Tibial artery (tissue), 4 donors: Measurements from ENCODE around the gene ZMPSTE24.

Experiments
- DNase-seq, 2 donors: peaks; one replicate each; pipeline ENCODE4 v3.0.0-alpha.2; 2019
- H3K27ac ChIP-seq, 2 donors: fragments of 200-600 bp; sonication (generic) in 1 of 2; 1 replicate in 1 of 2; 2 replicates in 1 of 2; pipeline ENCODE4 v1.5.1; 2018 to 2019; ENCODE audit warnings: mild to moderate bottlenecking in 1 of 2
- H3K27me3 ChIP-seq, 2 donors: fragments of 200-600 bp; sonication (generic) in 1 of 2; one replicate each; pipeline versions ENCODE4 v1.5.1 to v1.6.0; 2016 to 2019
- H3K36me3 ChIP-seq, 3 donors: fragments of 200-600 bp; sonication (generic) in 2 of 3; one replicate each; pipeline ENCODE4 v1.5.1; 2016 to 2019; ENCODE audit warnings: mild to moderate bottlenecking in 2 of 3
- H3K4me1 ChIP-seq, 4 donors: fragments of 200-600 bp; sonication (generic) in 2 of 4; 1 replicate in 3 of 4; 2 replicates in 1 of 4; pipeline ENCODE4 v1.5.1; 2016 to 2019
- H3K4me3 ChIP-seq, 2 donors: fragments of 200-600 bp; sonication (generic) in 1 of 2; 1 replicate in 1 of 2; 2 replicates in 1 of 2; pipeline ENCODE4 v1.5.1; 2018 to 2019; ENCODE audit warnings: mild to moderate bottlenecking in 2 of 2
- H3K9me3 ChIP-seq, 3 donors: fragments of 200-600 bp; sonication (generic) in 1 of 3; one replicate each; pipeline ENCODE4 v1.5.1; 2016 to 2019
- CTCF ChIP-seq, 2 experiments: fragments of 200-600 bp in 1 of 2; fragments of 450-650 bp in 1 of 2; IDR thresholded peaks; one replicate each; pipeline ENCODE4 v1.5.1; 2017 to 2019; ENCODE audit warnings: antibody characterized with exemption in 2 of 2, mild to moderate bottlenecking in 1 of 2, moderate library complexity in 1 of 2
- intact Hi-C: fragments of 100-400 bp; cut with DNase I; formaldehyde crosslinking; loops from one replicate; pipeline ENCODE4 v1.15.0; 2023; ENCODE audit warnings: low total_unique reads

The ZMPSTE24 gene

DNA sequence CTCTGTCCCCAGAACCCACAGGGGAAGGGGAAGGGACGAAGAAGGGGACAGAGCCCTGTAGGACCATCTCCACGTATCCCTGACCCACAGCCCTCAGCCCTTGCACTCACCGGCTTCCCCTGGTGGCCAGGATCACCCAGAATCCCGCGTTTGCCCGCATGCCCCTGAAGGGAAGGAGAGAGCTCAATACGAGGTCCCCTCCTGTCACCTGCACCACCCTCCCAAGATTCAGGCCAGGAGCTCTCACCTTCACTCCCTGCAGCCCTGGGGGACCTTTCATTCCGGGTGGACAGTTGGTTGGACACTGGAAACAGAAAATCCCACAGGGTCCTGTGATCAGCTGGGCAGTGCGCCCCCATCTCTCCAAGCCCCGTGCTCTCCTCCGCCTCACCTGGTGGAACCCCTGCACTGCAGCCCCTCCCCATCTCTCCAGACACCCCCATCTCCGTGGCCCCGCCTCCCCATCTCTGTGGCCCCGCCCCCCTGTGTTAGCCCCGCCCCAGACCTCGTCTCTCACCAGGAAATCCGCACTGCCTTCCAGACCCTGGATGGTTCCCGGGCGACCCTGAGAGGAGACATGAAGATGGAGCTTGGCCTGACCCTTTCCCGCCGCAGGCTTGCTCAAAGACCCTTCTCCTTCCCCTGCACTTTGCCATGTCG, 53.1 kb downstream of the ZMPSTE24 start:
- TF ChIP-seq CTCF (IDR thresholded peaks at IDR 0.05), result no peak
- H3K36me3 ChIP-seq, result no peaks in the 10 kb centered on the region
- no peak overlapping the region for H3K4me3 ChIP-seq
- DNase-seq, result no peak
- no peaks in the 10 kb centered on the region for H3K27me3 ChIP-seq
- intact Hi-C loops, result no loop called here
- peaks cover 0 to 33% (median 21%) of the 10 kb centered on the region in 4 donors for H3K4me1 ChIP-seq
- no peaks in the 10 kb centered on the region for H3K9me3 ChIP-seq
- H3K27ac ChIP-seq, result no peak overlapping the region

DNA sequence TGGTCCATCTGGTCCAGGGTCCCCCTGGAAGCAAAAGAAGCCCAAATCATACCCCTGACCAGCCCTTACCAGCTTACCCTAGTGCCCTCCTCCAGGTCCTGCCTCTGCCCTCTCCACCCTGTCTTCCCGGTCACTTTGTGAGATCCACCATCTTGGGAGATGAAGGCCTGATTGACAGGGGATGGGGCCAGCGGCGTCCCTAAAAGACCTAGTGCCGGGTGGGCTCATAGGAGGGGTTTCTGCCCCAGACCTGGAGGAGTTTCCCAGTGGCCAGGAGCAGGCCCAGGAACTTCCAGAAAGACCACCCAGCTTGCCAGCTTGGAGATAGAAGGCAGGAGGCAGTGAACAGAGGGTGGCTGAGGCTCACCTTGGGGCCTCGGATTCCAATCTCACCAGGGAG, 53.7 kb downstream of the ZMPSTE24 start:
- no peak for TF ChIP-seq CTCF (IDR thresholded peaks at IDR 0.05)
- intact Hi-C loops, result no loop called here
- Histone ChIP-seq H3K27me3 (peaks cover 0 to 4% of the 10 kb centered on the region in 2 donors), H3K36me3 (no peaks in the 10 kb centered on the region), H3K4me3 (no peak overlapping the region), H3K27ac (no peak overlapping the region), H3K9me3 (no peaks in the 10 kb centered on the region), H3K4me1 (peaks cover 0 to 39% (median 27%) of the 10 kb centered on the region in 4 donors)
- no peak for DNase-seq

GRCh38 chr1:40312238-40313205, 54.5 kb downstream of the ZMPSTE24 start:
- DNase-seq, result no peak
- no peak overlapping the region for H3K27ac ChIP-seq
- TF ChIP-seq CTCF (IDR thresholded peaks at IDR 0.05), result no peak
- intact Hi-C loops, result no loop called here
- H3K36me3 ChIP-seq, result no peaks in the 10 kb centered on the region
- H3K4me3 ChIP-seq, result no peak overlapping the region
- H3K27me3 ChIP-seq, result peaks cover 0 to 11% of the 10 kb centered on the region in 2 donors
- H3K4me1 ChIP-seq, result peaks cover 0 to 46% (median 34%) of the 10 kb centered on the region in 4 donors
- no peaks in the 10 kb centered on the region for H3K9me3 ChIP-seq

- H3K4me1 ChIP-seq, result peaks cover 0 to 40% (median 31%) of the 10 kb centered on the region in 4 donors
- intact Hi-C loops, result no loop called here
- H3K27ac ChIP-seq, result no peak overlapping the region
- peaks cover 0 to 15% of the 10 kb centered on the region in 2 donors for H3K27me3 ChIP-seq
- no peak for DNase-seq
- no peak for TF ChIP-seq CTCF (IDR thresholded peaks at IDR 0.05)
- no peaks in the 10 kb centered on the region for H3K9me3 ChIP-seq
- H3K36me3 ChIP-seq, result no peaks in the 10 kb centered on the region
- no peak overlapping the region for H3K4me3 ChIP-seq
These were observed 55.4 kb downstream of the ZMPSTE24 start for GRCh38 chr1:40313329-40313957.

- intact Hi-C loops, result no loop called here
- Histone ChIP-seq H3K9me3 (no peaks in the 10 kb centered on the region), H3K27ac (no peak overlapping the region), H3K4me3 (no peak overlapping the region), H3K36me3 (no peaks in the 10 kb centered on the region), H3K4me1 (peaks cover 0 to 35% (median 27%) of the 10 kb centered on the region in 4 donors), H3K27me3 (peaks cover 0 to 15% of the 10 kb centered on the region in 2 donors)
- no peak for DNase-seq
- TF ChIP-seq CTCF (IDR thresholded peaks at IDR 0.05), result no peak
These were observed 56.1 kb downstream of the ZMPSTE24 start for GRCh38 chr1:40313958-40314720.
